ENCODE measurements around the gene ITSN2.

DNA sequence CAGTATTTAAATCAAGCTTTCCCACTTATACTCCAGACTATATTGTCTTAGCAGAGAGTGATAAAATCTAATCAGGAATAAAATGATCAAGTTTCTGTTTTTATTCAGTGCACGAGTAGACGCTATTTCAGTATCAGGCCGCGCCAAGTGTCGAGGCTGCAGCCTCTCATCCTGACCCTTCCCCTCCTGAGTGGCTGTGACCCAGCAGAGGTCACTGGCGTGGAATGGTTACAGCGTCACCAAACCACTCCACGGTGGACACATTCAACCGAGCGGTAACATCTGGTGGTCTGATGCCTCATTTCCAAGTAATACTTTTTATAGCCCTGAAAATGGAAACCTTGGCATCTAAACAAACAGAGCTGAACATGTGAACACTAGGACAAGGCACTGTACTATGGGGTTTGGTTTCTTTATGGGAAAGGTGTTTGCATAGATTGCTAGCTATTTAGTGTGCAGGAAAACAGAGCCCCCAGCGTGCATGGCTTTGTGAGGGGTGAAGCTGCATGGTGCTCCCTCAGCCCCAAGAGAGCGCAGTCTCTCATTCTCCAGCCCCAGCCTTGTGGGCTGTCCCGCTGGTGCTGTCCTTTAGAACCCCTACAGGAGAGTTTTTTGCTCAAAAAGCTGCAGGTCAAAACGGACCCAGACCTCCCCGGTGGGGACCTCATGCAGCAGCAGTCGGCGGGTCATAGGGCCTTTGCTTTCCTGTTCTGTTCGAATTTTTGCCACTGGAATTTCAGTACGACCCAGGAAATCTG, 157.1 kb downstream of the ITSN2 start:
- TF ChIP-seq, protein P1, sequence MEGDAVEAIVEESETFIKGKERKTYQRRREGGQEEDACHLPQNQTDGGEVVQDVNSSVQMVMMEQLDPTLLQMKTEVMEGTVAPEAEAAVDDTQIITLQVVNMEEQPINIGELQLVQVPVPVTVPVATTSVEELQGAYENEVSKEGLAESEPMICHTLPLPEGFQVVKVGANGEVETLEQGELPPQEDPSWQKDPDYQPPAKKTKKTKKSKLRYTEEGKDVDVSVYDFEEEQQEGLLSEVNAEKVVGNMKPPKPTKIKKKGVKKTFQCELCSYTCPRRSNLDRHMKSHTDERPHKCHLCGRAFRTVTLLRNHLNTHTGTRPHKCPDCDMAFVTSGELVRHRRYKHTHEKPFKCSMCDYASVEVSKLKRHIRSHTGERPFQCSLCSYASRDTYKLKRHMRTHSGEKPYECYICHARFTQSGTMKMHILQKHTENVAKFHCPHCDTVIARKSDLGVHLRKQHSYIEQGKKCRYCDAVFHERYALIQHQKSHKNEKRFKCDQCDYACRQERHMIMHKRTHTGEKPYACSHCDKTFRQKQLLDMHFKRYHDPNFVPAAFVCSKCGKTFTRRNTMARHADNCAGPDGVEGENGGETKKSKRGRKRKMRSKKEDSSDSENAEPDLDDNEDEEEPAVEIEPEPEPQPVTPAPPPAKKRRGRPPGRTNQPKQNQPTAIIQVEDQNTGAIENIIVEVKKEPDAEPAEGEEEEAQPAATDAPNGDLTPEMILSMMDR (IDR thresholded peaks at IDR 0.05; ENCODE audit: poor library complexity) = no peak
- no peak for TF ChIP-seq EZH2 (IDR thresholded peaks at IDR 0.05; ENCODE audit: borderline replicate concordance)

All from hepatocyte (in vitro differentiated cells).